Measurements from ENCODE around the gene GALNT10.
A peak's percentile ranks its signal among the peaks of the same experiment; 100 is the strongest.

The GALNT10 gene

DNA sequence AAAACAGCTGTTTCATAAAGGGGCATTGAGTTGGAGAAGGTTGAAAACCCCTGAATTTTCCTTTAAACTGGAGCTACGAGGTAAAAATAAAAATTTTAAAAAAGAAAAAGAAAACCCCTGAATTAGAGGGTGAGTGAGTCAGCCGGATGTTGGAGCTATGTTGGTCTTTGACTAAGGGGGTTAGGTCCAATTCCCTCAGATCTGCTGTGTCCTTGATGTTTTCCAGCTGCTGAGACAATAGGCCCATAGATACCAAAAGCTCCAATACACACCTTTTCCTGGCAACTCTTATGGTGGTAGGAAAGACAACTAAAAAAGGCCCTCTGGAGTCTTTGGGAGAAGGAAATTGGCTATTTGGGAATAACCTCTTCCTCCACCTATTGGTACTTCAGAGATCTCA, 175.8 kb downstream of the GALNT10 start:
- no peak for DNase-seq (ENCODE audit: extremely low spot score)
- ChIA-PET POLR2A (no interaction called here), CTCF (no interaction called here)
- no peak for TF ChIP-seq HDGF (IDR thresholded peaks at IDR 0.05; ENCODE audit: borderline replicate concordance)
- no peak for TF ChIP-seq LEF1 (IDR thresholded peaks at IDR 0.05; ENCODE audit: borderline replicate concordance)
- no peak for TF ChIP-seq TARDBP (IDR thresholded peaks at IDR 0.05)
- no peak for TF ChIP-seq CTBP1 (IDR thresholded peaks at IDR 0.05; ENCODE audit: borderline replicate concordance)
- TF ChIP-seq SP1 (IDR thresholded peaks at IDR 0.05), result no peak
- TF ChIP-seq, protein P1, sequence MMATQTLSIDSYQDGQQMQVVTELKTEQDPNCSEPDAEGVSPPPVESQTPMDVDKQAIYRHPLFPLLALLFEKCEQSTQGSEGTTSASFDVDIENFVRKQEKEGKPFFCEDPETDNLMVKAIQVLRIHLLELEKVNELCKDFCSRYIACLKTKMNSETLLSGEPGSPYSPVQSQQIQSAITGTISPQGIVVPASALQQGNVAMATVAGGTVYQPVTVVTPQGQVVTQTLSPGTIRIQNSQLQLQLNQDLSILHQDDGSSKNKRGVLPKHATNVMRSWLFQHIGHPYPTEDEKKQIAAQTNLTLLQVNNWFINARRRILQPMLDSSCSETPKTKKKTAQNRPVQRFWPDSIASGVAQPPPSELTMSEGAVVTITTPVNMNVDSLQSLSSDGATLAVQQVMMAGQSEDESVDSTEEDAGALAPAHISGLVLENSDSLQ (IDR thresholded peaks at IDR 0.05), result no peak
- no peak for TF ChIP-seq BHLHE40 (IDR thresholded peaks at IDR 0.05; ENCODE audit: borderline replicate concordance)
- TF ChIP-seq L3MBTL2 (conservative IDR thresholded peaks at IDR 0.05), result no peak

DNA sequence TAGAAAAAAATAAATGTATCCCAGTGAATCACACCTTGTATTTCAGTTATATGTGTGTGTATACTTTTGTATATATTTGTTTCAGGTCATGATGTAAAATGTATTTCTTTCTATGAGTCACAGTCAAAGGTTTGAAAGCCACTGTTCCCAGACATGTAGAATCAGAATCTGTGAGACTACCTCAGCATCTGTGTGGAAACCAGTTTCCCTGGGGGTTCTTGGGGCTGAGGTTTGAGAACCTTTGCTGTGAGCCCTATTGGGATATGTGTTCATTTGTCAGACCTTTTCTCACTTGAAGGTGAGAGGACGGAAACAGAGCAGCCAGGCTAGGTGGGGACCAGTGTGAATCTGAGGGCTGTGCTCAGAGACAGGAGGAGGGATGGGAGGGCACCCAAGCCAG, 176.6 kb downstream of the GALNT10 start:
- TF ChIP-seq FOXA1 (IDR thresholded peaks at IDR 0.05) (no peak), BHLHE40 (IDR thresholded peaks at IDR 0.05; ENCODE audit: borderline replicate concordance) (no peak), ELF4 (IDR thresholded peaks at IDR 0.05) (no peak), SP1 (IDR thresholded peaks at IDR 0.05) (no peak), ZNF384 (IDR thresholded peaks at IDR 0.05) (no peak), NFRKB (IDR thresholded peaks at IDR 0.05) (no peak), SUZ12 (IDR thresholded peaks at IDR 0.05) (no peak), L3MBTL2 (conservative IDR thresholded peaks at IDR 0.05) (no peak), TARDBP (IDR thresholded peaks at IDR 0.05) (no peak), FOXM1 (IDR thresholded peaks at IDR 0.05; ENCODE audit: borderline replicate concordance) (no peak), ARNT (IDR thresholded peaks at IDR 0.05) (no peak), LEF1 (IDR thresholded peaks at IDR 0.05; ENCODE audit: borderline replicate concordance) (no peak), FOXK2 (IDR thresholded peaks at IDR 0.05) (no peak), CTBP1 (IDR thresholded peaks at IDR 0.05; ENCODE audit: borderline replicate concordance) (no peak)
- TF ChIP-seq, protein P1 (IDR thresholded peaks at IDR 0.05), result no peak
- DNase-seq (ENCODE audit: extremely low spot score), result no peak
- POLR2A ChIA-PET, result no interaction called here
- CTCF ChIA-PET, result no interaction called here

DNA sequence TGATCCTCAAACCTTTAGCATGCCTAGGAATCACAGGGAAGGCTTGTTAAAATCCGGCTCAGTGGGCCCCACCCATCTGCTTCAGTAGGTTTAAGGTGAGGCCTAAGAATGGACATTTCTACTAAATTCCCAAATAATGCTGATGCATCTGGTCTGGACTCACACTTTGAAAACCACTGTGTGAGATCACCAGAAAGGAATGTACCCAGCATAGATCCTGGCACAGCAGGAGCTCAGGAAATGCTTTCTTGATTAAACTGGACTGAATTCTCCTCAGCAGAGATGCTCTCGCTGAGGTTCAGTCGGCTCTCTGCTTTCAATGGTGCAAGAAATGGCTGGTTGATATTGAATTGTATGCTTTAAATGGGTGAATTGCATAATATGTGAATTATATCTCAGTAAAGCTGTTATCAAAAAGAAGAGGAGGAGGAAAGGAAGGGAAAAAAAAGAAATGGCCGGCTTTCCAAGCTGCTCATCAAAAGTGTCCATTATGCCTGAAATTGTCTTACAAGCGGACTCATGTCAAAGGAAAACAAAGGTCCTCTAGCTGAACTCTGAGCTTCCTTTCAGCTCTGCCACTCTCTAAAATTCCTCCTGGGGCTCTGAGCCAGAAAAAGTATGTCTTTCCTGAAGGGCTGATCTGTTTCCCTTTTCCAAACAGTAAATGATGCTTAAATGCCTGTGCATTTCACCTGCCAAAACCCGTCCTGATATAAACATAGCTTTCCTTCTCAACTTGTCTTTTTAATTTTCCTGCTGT, 177.7 kb downstream of the GALNT10 start:
- ChIA-PET CTCF (no interaction called here), POLR2A (no interaction called here)
- DNase-seq (ENCODE audit: extremely low spot score), result peak; percentile 62
- no peak for TF ChIP-seq TARDBP (IDR thresholded peaks at IDR 0.05)
- TF ChIP-seq SP1 (IDR thresholded peaks at IDR 0.05), result no peak
- no peak for TF ChIP-seq NFRKB (IDR thresholded peaks at IDR 0.05)
- TF ChIP-seq ZNF384 (IDR thresholded peaks at IDR 0.05), result no peak
- no peak for TF ChIP-seq ELF4 (IDR thresholded peaks at IDR 0.05)

DNA sequence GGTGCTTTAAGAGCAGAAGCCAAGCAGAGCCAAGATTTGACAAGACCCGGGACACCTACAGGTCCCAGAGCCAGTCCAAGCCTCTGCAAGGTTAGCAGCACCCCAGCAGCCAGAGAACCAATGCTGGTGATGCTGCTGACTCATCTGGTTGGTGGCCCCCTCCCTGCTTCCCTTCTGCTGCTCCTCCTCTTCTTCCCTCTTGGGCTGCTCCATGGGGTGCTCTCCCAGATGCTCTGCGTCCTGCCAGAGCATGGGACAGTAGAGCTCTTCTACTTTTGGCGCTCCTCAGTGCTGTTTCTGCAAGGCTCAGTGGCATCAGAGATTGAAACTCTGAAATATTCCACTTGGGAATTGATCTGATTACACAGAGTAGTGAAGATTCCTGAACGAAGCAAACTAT, 179.1 kb downstream of the GALNT10 start:
- POLR2A ChIA-PET, result no interaction called here
- CTCF ChIA-PET, result interaction anchor here (1.1 kb wide), 1 partner anchor 173 kb away, joined by 3 read pairs; no protein-coding TSS in a partner anchor
- no peak for TF ChIP-seq SP1 (IDR thresholded peaks at IDR 0.05)
- no peak for TF ChIP-seq TARDBP (IDR thresholded peaks at IDR 0.05)
- TF ChIP-seq FOXM1 (IDR thresholded peaks at IDR 0.05; ENCODE audit: borderline replicate concordance), result no peak
- TF ChIP-seq SUZ12 (IDR thresholded peaks at IDR 0.05), result no peak
- no peak for TF ChIP-seq L3MBTL2 (conservative IDR thresholded peaks at IDR 0.05)
- TF ChIP-seq LEF1 (IDR thresholded peaks at IDR 0.05; ENCODE audit: borderline replicate concordance), result no peak
- TF ChIP-seq ZNF384 (IDR thresholded peaks at IDR 0.05), result no peak
- TF ChIP-seq HDGF (IDR thresholded peaks at IDR 0.05; ENCODE audit: borderline replicate concordance), result no peak
- no peak for DNase-seq (ENCODE audit: extremely low spot score)

DNA sequence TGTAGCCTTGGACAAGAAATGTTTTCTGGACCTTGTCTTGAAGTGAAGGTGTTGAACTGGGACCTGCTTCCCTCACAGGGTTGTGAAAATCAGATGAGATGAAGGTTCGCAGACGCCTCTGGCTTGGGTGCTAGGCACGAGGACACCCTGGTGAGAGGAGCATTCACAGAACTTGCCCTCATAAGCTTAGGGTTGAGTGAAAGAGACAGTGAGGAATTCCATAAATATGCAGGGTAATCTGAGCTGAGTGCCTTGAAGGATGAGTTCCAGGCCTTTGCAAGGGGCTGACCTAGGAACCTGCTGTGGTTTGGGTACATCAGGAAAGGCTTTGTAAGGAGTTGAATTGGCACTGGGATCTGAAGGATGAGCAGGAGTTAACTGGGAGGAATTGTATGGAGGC, 179.6 kb downstream of the GALNT10 start:
- TF ChIP-seq ELF4 (IDR thresholded peaks at IDR 0.05) (no peak), FOXM1 (IDR thresholded peaks at IDR 0.05; ENCODE audit: borderline replicate concordance) (no peak), ARNT (IDR thresholded peaks at IDR 0.05) (no peak), LEF1 (IDR thresholded peaks at IDR 0.05; ENCODE audit: borderline replicate concordance) (no peak), SUZ12 (IDR thresholded peaks at IDR 0.05) (no peak), FOXA1 (IDR thresholded peaks at IDR 0.05) (no peak), HDGF (IDR thresholded peaks at IDR 0.05; ENCODE audit: borderline replicate concordance) (no peak), NFRKB (IDR thresholded peaks at IDR 0.05) (no peak), CTBP1 (IDR thresholded peaks at IDR 0.05; ENCODE audit: borderline replicate concordance) (no peak), TARDBP (IDR thresholded peaks at IDR 0.05) (no peak), ZNF384 (IDR thresholded peaks at IDR 0.05) (no peak), FOXK2 (IDR thresholded peaks at IDR 0.05) (no peak), SP1 (IDR thresholded peaks at IDR 0.05) (no peak), BHLHE40 (IDR thresholded peaks at IDR 0.05; ENCODE audit: borderline replicate concordance) (no peak), L3MBTL2 (conservative IDR thresholded peaks at IDR 0.05) (no peak)
- TF ChIP-seq, protein P1 (IDR thresholded peaks at IDR 0.05), result no peak
- CTCF ChIA-PET, result no interaction called here
- POLR2A ChIA-PET, result no interaction called here
- no peak for DNase-seq (ENCODE audit: extremely low spot score)

DNA sequence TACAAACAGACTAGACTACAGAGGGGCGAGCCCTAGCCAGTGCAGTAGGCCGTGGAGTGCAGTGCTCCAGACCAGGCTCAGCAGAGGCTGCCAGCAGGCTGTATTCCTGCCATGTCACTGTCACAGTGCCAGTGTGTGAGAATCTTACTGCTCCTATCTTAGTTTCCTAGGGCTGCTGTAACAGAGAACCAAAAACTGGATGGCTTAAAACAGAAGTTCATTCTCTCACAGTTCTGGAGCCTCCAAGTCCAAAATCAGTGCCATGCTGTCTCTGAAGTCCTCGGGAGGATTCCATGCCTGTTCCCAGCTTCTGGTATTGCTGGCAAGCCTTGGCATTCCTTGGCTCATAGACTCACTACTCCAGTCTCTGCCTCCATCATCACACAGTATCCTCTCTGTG, 180.3 kb downstream of the GALNT10 start:
- DNase-seq (ENCODE audit: extremely low spot score), result no peak
- no peak for TF ChIP-seq ZNF384 (IDR thresholded peaks at IDR 0.05)
- TF ChIP-seq L3MBTL2 (conservative IDR thresholded peaks at IDR 0.05), result no peak
- TF ChIP-seq ELF4 (IDR thresholded peaks at IDR 0.05), result no peak
- no peak for TF ChIP-seq FOXK2 (IDR thresholded peaks at IDR 0.05)
- no peak for TF ChIP-seq NFRKB (IDR thresholded peaks at IDR 0.05)
- TF ChIP-seq SP1 (IDR thresholded peaks at IDR 0.05), result no peak
- TF ChIP-seq HDGF (IDR thresholded peaks at IDR 0.05; ENCODE audit: borderline replicate concordance), result no peak
- no peak for TF ChIP-seq FOXA1 (IDR thresholded peaks at IDR 0.05)
- TF ChIP-seq, protein P1 (IDR thresholded peaks at IDR 0.05), result no peak
- TF ChIP-seq SUZ12 (IDR thresholded peaks at IDR 0.05), result no peak
- TF ChIP-seq ARNT (IDR thresholded peaks at IDR 0.05), result no peak
- TF ChIP-seq FOXM1 (IDR thresholded peaks at IDR 0.05; ENCODE audit: borderline replicate concordance), result no peak
- no peak for TF ChIP-seq TARDBP (IDR thresholded peaks at IDR 0.05)
- no peak for TF ChIP-seq BHLHE40 (IDR thresholded peaks at IDR 0.05; ENCODE audit: borderline replicate concordance)
- TF ChIP-seq LEF1 (IDR thresholded peaks at IDR 0.05; ENCODE audit: borderline replicate concordance), result no peak
- no peak for TF ChIP-seq CTBP1 (IDR thresholded peaks at IDR 0.05; ENCODE audit: borderline replicate concordance)
- POLR2A ChIA-PET, result no interaction called here
- CTCF ChIA-PET, result no interaction called here
